Ishikawa (cell line): ENCODE data around the gene HNMT.

ENCODE experiments used
- CEBPB ChIP-seq: IDR thresholded peaks from 2 replicates; pipeline ENCODE4 v1.6.1; 2012
- CREB1 ChIP-seq: IDR thresholded peaks from 2 replicates; pipeline ENCODE4 v1.6.1; 2012; ENCODE audit warnings: low read depth
- EGR1 ChIP-seq: IDR thresholded peaks from 2 replicates; pipeline ENCODE4 v1.6.1; 2012
- EP300 ChIP-seq: IDR thresholded peaks from 2 replicates; pipeline ENCODE4 v1.6.1; 2012; ENCODE audit warnings: borderline replicate concordance
- FOXM1 ChIP-seq: IDR thresholded peaks from 2 replicates; pipeline ENCODE4 v1.6.1; 2012; ENCODE audit warnings: low read depth, borderline replicate concordance
- MAX ChIP-seq: IDR thresholded peaks from 2 replicates; pipeline ENCODE4 v1.6.1; 2012
- NFIC ChIP-seq: IDR thresholded peaks from 2 replicates; pipeline ENCODE4 v1.6.1; 2012
- RAD21 ChIP-seq: IDR thresholded peaks from 2 replicates; pipeline ENCODE4 v1.6.1; 2012; ENCODE audit warnings: low read depth
- TAF1 ChIP-seq: IDR thresholded peaks from 2 replicates; pipeline ENCODE4 v1.6.1; 2012; ENCODE audit warnings: low read depth, mild to moderate bottlenecking
- TCF12 ChIP-seq: IDR thresholded peaks from 2 replicates; pipeline ENCODE4 v1.6.1; 2012; ENCODE audit warnings: low read depth
- TEAD4 ChIP-seq: IDR thresholded peaks from 2 replicates; pipeline ENCODE4 v1.6.1; 2012
- YY1 ChIP-seq: IDR thresholded peaks from 2 replicates; pipeline ENCODE4 v1.6.1; 2012; ENCODE audit warnings: low read depth
- ZBTB7A ChIP-seq: IDR thresholded peaks from 2 replicates; pipeline ENCODE4 v1.6.1; 2012; ENCODE audit warnings: low read depth
- TF ChIP-seq, protein P1 (sequence below): IDR thresholded peaks from 2 replicates; pipeline ENCODE4 v1.6.1; 2012
- TF ChIP-seq, protein P2 (sequence below): IDR thresholded peaks from 2 replicates; pipeline ENCODE4 v1.6.1; 2012; ENCODE audit warnings: low read depth, mild to moderate bottlenecking

The HNMT gene

DNA sequence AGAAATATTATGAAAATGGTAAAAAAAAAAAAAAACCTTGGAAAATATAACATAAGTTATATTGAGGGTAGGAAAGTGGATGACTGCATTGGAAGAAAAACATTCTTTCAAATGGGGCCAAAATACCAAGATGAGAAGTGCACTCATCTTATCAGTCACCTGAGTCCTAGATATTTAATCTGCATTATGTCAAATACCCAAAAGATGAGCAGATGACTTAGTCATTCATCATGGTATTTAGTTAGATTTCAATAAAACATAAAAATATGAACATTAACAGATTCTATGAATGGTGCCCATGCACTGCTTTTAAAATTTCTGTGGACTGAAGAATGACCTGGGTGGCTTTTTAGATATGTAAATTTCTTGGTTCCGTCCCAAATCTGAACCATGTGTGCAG lies 56.9 kb downstream of the HNMT start:
- TF ChIP-seq EGR1 (no peak), RAD21 (no peak)

DNA sequence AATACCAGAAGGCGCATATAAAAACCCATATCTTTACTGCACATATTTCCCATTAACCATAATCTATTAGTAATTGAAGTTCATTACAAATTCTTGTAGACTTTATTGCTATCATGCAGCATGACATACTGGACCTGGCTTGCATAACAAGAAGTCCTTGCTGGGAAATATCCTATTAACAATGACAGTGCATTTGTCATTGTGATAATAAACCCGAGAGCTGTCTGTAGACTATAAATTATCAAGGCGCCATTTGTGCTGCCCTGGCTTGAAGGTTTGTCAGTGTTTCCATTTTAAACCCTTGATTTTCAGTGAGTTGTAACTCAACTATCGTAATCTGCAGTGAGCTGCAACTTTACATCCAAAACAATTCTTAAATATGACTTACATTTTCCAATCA lies 59.0 kb downstream of the HNMT start:
- no peak for TF ChIP-seq FOXM1
- TF ChIP-seq EP300 = no peak
- no peak for TF ChIP-seq CEBPB
- TF ChIP-seq ZBTB7A = no peak
- TF ChIP-seq, protein P1, sequence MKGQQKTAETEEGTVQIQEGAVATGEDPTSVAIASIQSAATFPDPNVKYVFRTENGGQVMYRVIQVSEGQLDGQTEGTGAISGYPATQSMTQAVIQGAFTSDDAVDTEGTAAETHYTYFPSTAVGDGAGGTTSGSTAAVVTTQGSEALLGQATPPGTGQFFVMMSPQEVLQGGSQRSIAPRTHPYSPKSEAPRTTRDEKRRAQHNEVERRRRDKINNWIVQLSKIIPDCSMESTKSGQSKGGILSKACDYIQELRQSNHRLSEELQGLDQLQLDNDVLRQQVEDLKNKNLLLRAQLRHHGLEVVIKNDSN = no peak
- TF ChIP-seq TAF1 = no peak
- TF ChIP-seq NFIC = no peak
- no peak for TF ChIP-seq EGR1
- no peak for TF ChIP-seq TCF12
- TF ChIP-seq TEAD4 = no peak
- TF ChIP-seq, protein P2, sequence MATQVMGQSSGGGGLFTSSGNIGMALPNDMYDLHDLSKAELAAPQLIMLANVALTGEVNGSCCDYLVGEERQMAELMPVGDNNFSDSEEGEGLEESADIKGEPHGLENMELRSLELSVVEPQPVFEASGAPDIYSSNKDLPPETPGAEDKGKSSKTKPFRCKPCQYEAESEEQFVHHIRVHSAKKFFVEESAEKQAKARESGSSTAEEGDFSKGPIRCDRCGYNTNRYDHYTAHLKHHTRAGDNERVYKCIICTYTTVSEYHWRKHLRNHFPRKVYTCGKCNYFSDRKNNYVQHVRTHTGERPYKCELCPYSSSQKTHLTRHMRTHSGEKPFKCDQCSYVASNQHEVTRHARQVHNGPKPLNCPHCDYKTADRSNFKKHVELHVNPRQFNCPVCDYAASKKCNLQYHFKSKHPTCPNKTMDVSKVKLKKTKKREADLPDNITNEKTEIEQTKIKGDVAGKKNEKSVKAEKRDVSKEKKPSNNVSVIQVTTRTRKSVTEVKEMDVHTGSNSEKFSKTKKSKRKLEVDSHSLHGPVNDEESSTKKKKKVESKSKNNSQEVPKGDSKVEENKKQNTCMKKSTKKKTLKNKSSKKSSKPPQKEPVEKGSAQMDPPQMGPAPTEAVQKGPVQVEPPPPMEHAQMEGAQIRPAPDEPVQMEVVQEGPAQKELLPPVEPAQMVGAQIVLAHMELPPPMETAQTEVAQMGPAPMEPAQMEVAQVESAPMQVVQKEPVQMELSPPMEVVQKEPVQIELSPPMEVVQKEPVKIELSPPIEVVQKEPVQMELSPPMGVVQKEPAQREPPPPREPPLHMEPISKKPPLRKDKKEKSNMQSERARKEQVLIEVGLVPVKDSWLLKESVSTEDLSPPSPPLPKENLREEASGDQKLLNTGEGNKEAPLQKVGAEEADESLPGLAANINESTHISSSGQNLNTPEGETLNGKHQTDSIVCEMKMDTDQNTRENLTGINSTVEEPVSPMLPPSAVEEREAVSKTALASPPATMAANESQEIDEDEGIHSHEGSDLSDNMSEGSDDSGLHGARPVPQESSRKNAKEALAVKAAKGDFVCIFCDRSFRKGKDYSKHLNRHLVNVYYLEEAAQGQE = no peak
- TF ChIP-seq RAD21 = no peak
- no peak for TF ChIP-seq YY1
- no peak for TF ChIP-seq MAX
- no peak for TF ChIP-seq CREB1

- TF ChIP-seq, protein P1 = no peak
- TF ChIP-seq YY1 = no peak
- TF ChIP-seq CREB1 = no peak
- no peak for TF ChIP-seq EP300
- TF ChIP-seq TCF12 = no peak
- TF ChIP-seq FOXM1 = no peak
- no peak for TF ChIP-seq EGR1
- TF ChIP-seq, protein P2 = no peak
- TF ChIP-seq TAF1 = no peak
- TF ChIP-seq ZBTB7A = no peak
- no peak for TF ChIP-seq MAX
- no peak for TF ChIP-seq CEBPB
- TF ChIP-seq RAD21 = no peak
- TF ChIP-seq TEAD4 = no peak
Observed at GRCh38 chr2:138023976-138024375, 59.7 kb downstream of the HNMT start.

DNA sequence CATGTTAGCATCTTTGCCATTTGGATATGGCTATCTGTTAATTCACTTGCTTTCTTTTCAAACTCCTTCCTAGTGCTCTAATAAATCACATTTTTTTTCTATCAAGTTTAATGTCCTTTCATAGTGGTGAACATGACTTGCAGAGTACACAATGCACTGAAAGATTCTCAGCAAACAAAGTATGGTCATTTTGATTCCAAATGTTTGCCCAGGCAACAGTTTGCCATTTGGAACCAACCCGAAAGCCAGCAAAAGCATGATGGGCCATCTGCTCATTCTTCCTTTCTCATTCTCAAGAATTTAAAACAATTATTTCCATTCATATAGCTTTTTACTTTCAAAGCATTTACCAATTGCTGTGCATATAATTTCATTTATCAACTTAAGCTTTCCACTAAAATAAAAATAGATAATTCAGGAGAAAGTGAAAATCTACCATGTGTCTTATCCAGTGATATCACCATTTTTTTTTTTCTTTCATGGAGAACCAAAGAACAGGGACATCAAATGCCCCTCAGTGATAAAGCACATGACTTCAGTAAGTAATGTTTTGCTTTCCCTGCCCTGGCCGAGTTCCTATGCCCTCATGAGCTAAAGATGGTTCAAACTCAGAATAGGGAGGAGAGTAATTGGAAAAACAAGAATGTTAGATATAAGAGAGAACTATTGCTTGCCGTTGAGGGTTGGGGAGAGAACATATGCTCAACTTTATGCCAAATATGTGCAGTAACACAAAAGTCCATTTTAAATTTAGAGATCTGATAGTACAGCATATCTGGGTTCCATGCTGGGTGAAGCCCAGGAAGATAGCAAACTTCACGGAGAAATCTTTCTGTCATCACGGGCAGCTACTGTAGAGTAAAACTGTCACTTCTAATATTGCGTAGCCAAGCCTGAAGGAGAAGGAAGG lies 62.1 kb downstream of the HNMT start:
- no peak for TF ChIP-seq NFIC
- TF ChIP-seq FOXM1 = no peak
- TF ChIP-seq RAD21 = no peak
- TF ChIP-seq, protein P1 = no peak
- no peak for TF ChIP-seq CEBPB
- TF ChIP-seq TEAD4 = no peak
- TF ChIP-seq TAF1 = no peak
- no peak for TF ChIP-seq MAX
- TF ChIP-seq EP300 = no peak
- no peak for TF ChIP-seq CREB1
- no peak for TF ChIP-seq YY1
- TF ChIP-seq TCF12 = no peak
- TF ChIP-seq EGR1 = no peak
- TF ChIP-seq, protein P2 = no peak
- TF ChIP-seq ZBTB7A = no peak
